HG03521 (cell line): ENCODE data around the gene SUGT1.
"Not testable (repeated sequence)": the region's sequence is repeated elsewhere in the genome, so short reads cannot be mapped to it uniquely, and the experiment has no call there.

Experiments
- ATAC-seq: cut with Tn5 transposase; IDR thresholded peaks from one replicate; pipeline ENCODE4 v1.9.1; 2021; ENCODE audit warnings: mild to moderate bottlenecking, moderate library complexity; ENCODE audit not compliant: unreplicated experiment

Gene SUGT1

GRCh38 chr13:52665325-52665724, 12.7 kb downstream of the SUGT1 start:
- ATAC-seq, result no peak

GRCh38 chr13:52669677-52670076, 17.0 kb downstream of the SUGT1 start:
- ATAC-seq, result no peak

- no peak for ATAC-seq
These were observed 18.1 kb downstream of the SUGT1 start for GRCh38 chr13:52670726-52671125.

- no peak for ATAC-seq
These were observed 20.8 kb downstream of the SUGT1 start for GRCh38 chr13:52673465-52673864.

GRCh38 chr13:52677823-52678222, 25.2 kb downstream of the SUGT1 start:
- no peak for ATAC-seq

- not testable (repeated sequence) for ATAC-seq
These were observed 33.2 kb downstream of the SUGT1 start for GRCh38 chr13:52685806-52686205.

- ATAC-seq, result no peak
These were observed 33.7 kb downstream of the SUGT1 start for GRCh38 chr13:52686376-52686775.

- ATAC-seq, result peak; percentile 55
These were observed 43.2 kb downstream of the SUGT1 start for GRCh38 chr13:52695856-52696255.

GRCh38 chr13:52696566-52696965, 43.9 kb downstream of the SUGT1 start:
- ATAC-seq, result no peak

- ATAC-seq, result no peak
These were observed 49.3 kb downstream of the SUGT1 start for GRCh38 chr13:52701728-52702465.

- no peak for ATAC-seq
These were observed 50.8 kb downstream of the SUGT1 start for GRCh38 chr13:52703482-52703881.

GRCh38 chr13:52706081-52706480, 53.4 kb downstream of the SUGT1 start:
- no peak for ATAC-seq

- no peak for ATAC-seq
These were observed 54.7 kb downstream of the SUGT1 start for GRCh38 chr13:52707375-52707774.

- ATAC-seq, result not testable (repeated sequence)
These were observed 55.6 kb downstream of the SUGT1 start for GRCh38 chr13:52708266-52708665.

GRCh38 chr13:52711286-52711685, 58.6 kb downstream of the SUGT1 start:
- ATAC-seq, result no peak

GRCh38 chr13:52712385-52712784, 59.7 kb downstream of the SUGT1 start:
- ATAC-seq, result no peak

- no peak for ATAC-seq
These were observed 61.3 kb downstream of the SUGT1 start for GRCh38 chr13:52713894-52714293.

GRCh38 chr13:52720904-52721303, 68.3 kb downstream of the SUGT1 start:
- ATAC-seq, result not testable (repeated sequence)

- not testable (repeated sequence) for ATAC-seq
These were observed 68.7 kb downstream of the SUGT1 start for GRCh38 chr13:52721356-52721755.

GRCh38 chr13:52723181-52723580, 70.5 kb downstream of the SUGT1 start:
- no peak for ATAC-seq

GRCh38 chr13:52725302-52725701, 72.7 kb downstream of the SUGT1 start:
- ATAC-seq, result no peak

- ATAC-seq, result no peak
These were observed 73.6 kb downstream of the SUGT1 start for GRCh38 chr13:52726258-52726657.

GRCh38 chr13:52734075-52734623, 81.5 kb downstream of the SUGT1 start:
- no peak for ATAC-seq
